T47D (cell line): ENCODE results near the gene ITPK1.
"Not testable (repeated sequence)": the region's sequence is repeated elsewhere in the genome, so short reads cannot be mapped to it uniquely, and the experiment has no call there.

Experiments used
- DNase-seq, 2 experiments: peaks; one replicate each; pipeline versions ENCODE4 v3.0.0 to v3.0.0-alpha.2; 2011 to 2012; ENCODE audit warnings: low read depth in 1 of 2, low spot score in 1 of 2
- JUND ChIP-seq: IDR thresholded peaks from 2 replicates; pipeline ENCODE4 v1.6.1; 2012; ENCODE audit warnings: low read depth
- in situ Hi-C: cut with HindIII; loops from 2 replicates; pipeline ENCODE4 v1.10.0; 2016; ENCODE audit warnings: low sequenced_read_pairs, low pct_unique_long_range_greater_than_20kb

Gene ITPK1

DNA sequence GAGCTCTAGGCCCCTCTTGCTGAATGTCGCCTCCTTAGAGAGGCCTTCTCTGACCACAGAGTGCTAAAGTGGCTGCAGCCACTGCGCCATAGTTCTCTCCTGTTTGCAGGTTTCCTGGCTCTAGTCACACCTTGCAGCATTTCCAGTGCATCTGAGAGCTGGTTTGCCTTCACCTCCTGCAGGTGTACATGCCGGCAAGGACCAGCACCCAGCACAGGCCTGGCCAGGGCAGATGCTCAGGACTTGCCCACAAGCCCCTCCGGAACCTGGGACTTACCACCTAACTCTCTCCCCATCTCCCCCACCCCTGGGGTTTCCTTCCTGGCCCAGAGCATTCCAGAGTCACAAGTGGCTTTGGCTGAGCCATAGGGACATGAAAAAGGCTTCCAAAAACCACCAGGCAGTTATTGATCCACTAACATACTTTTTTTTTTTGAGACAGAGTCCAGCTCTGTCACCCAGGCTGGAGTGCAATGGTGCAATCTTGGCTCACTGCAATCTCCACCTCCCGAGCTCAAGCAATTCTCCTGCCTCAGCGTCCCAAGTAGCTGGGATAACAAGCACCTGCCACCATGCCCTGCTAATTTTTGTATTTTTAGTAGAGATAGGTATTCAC is 9.1 kb downstream of the ITPK1 start:
- DNase-seq, result no peak
- no peak for TF ChIP-seq JUND
- in situ Hi-C loops, result no loop called here

DNA sequence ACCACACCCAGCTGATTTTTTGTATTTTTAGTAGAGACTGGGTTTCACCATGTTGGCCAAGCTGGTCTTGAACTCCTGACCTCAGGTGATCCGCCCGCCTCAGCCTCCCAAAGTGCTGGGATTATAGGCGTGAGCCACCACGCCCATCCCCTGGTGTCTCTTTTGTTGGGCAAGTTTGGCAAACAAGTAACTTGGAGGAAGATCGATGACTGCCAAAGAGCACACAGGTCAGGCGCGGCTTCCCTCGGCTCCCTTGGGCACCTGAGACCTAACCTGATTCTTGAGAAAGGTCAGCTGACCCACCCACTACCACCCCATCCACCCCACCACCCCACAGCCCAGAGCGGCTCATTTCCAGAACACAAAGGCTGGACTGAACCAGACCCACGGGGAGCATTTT is 9.9 kb downstream of the ITPK1 start:
- in situ Hi-C loops, DNase-seq: not testable (repeated sequence)

DNA sequence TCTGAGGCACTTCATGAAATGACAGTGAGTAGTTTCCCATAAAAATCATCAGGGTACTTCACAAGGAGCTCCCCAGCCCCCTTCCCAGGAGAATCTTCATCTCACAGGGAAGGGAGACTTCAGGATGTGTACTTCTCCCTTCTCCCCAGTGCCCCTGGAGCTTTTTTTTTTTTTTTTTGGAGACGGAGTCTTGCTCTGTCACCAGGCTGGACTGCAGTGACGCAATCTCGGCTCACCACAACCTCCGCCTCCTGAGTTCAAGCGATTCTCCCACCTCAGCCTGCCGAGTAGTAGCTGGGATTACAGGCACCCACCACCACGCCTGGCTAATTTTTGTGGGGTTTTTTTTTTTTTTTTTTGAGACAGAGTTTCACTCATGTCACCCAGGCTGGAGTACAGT is 10.4 kb downstream of the ITPK1 start:
- DNase-seq, result no peak
- no peak for TF ChIP-seq JUND
- in situ Hi-C loops, result no loop called here

DNA sequence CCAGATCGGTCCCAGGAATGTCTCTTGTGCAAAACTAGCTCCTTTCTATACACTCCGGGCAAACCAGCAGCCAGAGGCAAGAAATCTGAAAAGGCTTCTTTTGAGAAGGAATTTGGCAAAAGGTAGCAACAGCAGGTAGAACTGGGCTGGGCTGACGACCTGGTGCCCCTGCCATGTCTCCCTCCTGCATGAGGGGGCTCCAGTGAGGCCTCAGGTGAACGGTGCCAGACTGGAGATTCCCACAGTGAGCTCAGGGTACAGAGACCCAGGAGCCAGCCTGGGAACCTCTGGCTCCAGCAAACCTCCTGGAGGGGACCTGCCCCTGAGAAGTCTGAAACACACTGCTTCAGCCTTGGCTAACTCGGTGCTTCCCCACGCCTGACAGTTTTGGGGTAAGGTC is 10.8 kb downstream of the ITPK1 start:
- in situ Hi-C loops, result no loop called here
- TF ChIP-seq JUND, result no peak
- DNase-seq, result peak in 1 of 2 experiments; percentile 59

DNA sequence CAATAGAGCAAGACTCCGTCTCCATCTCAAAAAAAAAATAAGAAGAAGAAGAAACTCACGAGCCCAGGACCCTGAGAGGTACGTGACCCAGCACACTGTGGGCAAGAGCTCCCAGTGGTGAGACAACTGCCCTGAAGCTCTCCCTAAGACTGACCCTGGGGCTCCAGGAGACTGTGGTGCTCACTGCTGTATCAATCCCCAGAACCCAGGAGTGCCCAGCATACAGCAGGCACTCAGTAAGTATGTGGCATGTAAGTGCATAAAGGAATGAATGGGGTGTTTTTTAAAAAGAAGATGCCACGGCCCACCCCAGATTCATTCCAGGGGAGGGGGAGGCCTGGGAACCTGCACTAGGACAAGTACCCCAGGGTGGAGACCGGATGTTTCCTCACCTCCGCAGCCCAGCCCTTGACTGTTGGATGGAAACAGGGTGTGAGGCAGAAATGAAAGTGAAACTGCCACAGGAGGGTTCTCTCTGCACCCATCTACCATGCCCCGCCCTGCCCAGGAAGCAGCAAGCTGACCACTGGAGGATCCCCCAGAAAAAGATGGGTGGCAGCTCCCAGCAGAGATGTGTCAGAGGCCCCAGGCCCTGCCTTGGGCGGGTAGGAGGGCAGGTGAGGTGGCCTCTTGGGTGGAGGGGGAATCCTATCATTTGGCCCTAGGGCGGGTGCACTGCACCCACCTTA is 12.2 kb downstream of the ITPK1 start:
- TF ChIP-seq JUND, result no peak
- DNase-seq, result no peak
- in situ Hi-C loops, result no loop called here

DNA sequence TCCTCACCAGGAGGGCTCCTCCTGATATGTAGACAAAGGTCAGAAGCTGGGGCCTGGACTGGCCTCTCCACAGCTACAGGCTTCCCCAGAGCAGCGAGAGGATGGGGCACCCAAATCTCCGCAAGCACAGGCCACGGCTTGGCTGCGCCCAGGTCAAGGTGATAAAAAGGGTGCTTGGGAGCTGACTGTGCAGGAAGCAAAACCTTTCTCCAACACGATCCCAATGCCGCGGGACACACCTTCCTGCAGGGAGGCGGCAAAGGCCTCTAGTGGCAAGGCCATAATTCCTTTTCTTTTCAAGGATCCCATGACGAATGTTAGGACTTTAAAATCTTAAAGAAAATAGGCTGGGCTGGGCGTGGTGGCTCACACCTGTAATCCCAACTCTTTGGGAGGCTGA is 13.6 kb downstream of the ITPK1 start:
- no peak for DNase-seq
- no peak for TF ChIP-seq JUND
- in situ Hi-C loops, result no loop called here

DNA sequence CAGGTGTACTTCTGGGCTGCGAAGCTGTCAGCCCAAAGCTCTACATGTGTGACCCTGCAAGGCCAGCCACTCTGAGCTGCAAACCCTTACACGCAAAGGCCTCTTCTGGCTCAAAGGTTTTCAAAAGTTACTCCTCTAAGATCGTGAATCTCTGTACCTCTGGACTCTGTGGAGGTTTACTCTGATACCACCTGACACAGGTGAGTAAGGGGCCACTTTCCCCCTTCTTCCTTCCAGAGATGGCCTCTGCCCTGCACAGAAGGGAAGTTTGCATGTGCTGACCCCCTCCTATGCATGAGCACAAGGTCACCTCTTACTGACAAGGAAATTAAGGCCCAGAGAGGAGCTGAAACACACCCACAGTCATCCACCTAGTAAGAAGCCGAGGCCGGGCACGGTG is 14.5 kb downstream of the ITPK1 start:
- in situ Hi-C loops, result no loop called here
- no peak for TF ChIP-seq JUND
- no peak for DNase-seq

DNA sequence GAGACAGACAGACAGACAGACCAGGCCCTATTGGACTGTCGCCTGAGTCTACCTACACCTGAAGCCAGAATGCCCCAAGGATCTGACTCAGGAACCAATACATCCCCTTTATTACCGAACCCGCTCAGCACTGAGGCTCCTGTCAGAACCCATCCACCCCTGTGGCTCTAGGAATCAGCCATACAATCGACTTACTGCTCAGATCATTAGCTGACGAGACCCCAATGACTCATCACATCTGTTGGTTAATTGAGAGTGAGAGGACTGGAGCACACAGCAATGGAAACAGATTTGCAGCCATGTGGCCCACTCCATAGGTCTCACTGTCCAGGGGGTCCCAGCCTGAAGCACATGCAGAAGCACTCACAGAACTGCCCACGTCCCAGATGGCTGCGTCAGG is 15.2 kb downstream of the ITPK1 start:
- no peak for TF ChIP-seq JUND
- in situ Hi-C loops, result no loop called here
- no peak for DNase-seq

DNA sequence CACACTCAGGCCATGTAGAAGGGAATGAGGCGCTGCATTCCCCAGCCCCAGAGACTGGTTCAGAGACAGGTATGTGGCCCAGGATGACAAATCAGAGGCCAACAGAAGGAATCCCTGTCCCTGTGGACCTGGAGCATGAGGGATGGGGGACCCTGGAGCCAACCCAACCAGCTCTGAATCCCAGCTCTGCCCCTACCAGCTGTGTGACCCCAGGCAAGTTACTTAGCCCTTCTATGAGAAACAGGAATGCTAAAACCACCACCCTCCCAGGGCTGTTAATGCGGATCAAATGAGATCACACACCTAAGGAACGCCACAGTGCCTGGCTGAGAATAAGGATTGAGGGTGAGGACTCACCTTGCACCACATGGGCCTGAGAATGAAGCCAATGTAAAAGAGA is 15.6 kb downstream of the ITPK1 start:
- no peak for TF ChIP-seq JUND
- in situ Hi-C loops, result no loop called here
- DNase-seq, result no peak

DNA sequence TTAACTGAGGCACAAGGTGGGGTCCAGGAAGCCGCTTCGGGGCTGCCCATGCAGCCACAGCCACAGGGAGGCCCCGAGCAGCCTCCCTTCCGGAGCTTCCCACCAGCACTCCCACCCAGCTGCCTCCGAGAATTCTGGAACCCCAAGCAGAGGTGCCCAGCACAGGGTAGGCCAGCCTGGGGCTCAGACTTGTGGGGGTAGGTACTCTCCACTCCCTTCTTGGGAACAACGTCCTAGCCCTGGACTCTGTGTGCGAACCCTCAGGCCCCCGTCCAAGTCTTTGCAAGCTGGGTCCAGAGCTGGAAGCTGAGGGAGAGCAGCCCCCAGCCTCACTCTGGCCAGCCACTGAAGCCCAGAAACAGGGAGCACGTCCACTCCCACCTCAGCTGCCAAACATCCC is 16.1 kb downstream of the ITPK1 start:
- no peak for DNase-seq
- no peak for TF ChIP-seq JUND
- in situ Hi-C loops, result no loop called here

DNA sequence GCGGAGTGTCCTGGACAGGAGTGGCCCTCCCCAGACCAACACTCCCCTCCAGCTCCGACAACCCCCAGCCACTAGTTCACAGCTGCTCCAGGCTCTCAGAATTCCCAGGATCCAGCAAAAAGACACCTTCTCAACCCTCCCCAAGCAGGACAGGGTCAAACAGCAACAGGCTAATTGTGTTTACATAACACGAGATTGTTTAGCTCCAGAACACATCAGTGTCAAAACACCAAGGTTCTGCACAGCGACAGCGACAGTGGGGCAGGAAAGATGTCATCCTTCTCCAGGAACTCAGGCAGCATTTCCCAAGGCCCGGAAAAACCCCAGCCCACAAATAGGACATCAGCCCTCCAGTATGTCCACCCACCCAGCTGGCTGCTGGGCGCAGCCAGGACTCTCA is 16.5 kb downstream of the ITPK1 start:
- DNase-seq, result no peak
- TF ChIP-seq JUND, result no peak
- in situ Hi-C loops, result no loop called here

DNA sequence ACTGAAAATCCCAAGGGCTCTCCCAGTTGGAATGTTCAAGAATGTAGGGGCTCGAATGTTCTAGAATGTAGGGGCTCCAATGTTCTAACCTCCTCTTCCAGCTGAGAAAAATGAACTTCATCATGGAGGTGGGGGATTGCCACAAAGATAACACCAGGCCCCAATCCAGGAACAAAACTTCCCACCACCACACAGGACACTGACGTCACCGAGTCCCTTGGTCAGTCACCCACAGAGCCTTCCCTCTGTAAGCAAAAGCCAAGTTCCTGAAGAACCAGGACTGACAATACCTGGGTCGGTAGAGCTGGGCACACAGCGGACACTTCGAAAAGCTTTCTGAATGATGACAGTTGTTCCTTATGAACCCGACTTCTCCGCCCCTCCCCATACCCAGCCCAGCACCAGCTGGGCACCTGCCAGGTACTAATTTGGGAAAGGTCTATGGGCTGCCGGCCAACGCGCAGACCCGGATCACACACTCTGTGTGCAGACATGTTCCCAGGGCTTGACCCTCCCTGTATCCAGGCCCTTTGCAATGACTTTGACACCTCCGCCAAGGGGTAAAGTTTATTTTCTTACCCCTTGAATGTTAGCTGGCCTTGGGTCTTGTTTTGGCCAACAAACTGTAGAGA is 18.9 kb downstream of the ITPK1 start:
- no peak for DNase-seq
- in situ Hi-C loops, result no loop called here
- TF ChIP-seq JUND, result no peak

DNA sequence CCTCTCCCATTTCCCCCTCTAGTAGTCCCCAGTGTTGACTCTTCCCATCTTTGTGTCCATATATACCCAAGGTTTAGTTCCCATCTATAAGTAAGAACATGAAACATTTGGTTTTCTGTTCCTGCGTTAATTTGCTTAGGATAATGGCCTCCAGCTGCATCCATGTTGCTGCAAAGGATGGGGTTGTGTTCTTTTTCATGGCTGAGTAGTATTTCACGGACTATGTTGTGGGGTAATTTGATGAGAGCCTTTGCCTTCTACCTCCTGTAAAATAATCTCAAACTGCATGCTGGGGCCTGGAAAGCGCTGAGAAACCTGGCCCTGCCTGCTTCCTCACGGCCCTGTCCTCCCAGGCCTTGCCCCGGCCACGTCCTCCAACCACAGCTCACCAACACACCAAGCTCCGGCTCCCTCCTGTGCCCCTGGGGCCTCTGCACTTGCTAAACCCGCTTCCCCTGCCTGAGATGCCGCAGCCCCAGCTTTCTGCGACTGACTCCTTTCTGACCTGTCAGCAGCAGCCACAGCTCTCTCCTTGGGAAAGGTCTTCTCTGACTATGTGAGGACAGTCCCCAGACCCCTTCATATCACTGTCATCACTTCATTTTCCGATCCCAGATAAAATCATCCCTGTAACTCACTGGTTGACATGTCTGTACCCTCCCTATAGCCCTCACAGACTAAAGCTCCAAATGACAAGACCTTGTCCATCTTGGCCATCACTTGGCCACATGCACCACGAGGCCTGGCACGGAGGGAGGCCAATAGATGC is 19.8 kb downstream of the ITPK1 start:
- TF ChIP-seq JUND, result no peak
- in situ Hi-C loops, result no loop called here

More for the DNA sequence above, 19.8 kb downstream of the ITPK1 start:
- peak in 1 of 2 experiments; percentile 57 for DNase-seq
